Lung (tissue), 12 donors: ENCODE results near the gene TASP1. TPM values are rescaled to one million over a fixed set of nuclear protein-coding genes. Genes with fewer than 3 reads are reported as not detected.
A peak's percentile ranks its signal among the peaks of the same experiment; 100 is the strongest.

Experiments
- ATAC-seq: fragments of 200-7000 bp; cut with Tn5 transposase; one replicate; pipeline ENCODE4 v1.9.1; 2020; ENCODE audit warnings: moderate number of reproducible peaks; ENCODE audit not compliant: insufficient read depth, low FRiP score
- DNase-seq, 3 donors: peaks; one replicate each; pipeline ENCODE4 v3.0.0-alpha.2; 2013 to 2017
- H3K27ac ChIP-seq, 2 donors: one replicate each; pipeline ENCODE4 v1.5.1; 2013; ENCODE audit warnings: mild to moderate bottlenecking in 2 of 2, moderate library complexity in 2 of 2, control low read depth in 1 of 2, inconsistent platforms in 1 of 2, low read depth in 1 of 2, low read length in 1 of 2
- H3K27me3 ChIP-seq, 3 donors: one replicate each; pipeline ENCODE4 v1.5.1; 2013; ENCODE audit warnings: low read length in 2 of 3; ENCODE audit not compliant: control insufficient read depth in 3 of 3, insufficient read depth in 3 of 3
- H3K36me3 ChIP-seq, 4 donors: one replicate each; pipeline ENCODE4 v1.5.1; 2013; ENCODE audit warnings: low read length in 4 of 4, mild to moderate bottlenecking in 1 of 4, moderate library complexity in 1 of 4; ENCODE audit not compliant: control insufficient read depth in 4 of 4, insufficient read depth in 4 of 4
- H3K4me1 ChIP-seq, 5 donors: one replicate each; pipeline ENCODE4 v1.5.1; 2013; ENCODE audit warnings: low read length in 5 of 5, mild to moderate bottlenecking in 2 of 5, moderate library complexity in 1 of 5; ENCODE audit not compliant: control insufficient read depth in 5 of 5, insufficient read depth in 5 of 5
- H3K4me3 ChIP-seq: one replicate; pipeline ENCODE4 v1.5.1; 2013; ENCODE audit warnings: mild to moderate bottlenecking, control low read depth, moderate library complexity
- H3K9ac ChIP-seq, 2 donors: one replicate each; pipeline ENCODE4 v1.5.1; 2013; ENCODE audit warnings: low read length in 2 of 2, control low read depth in 1 of 2; ENCODE audit not compliant: insufficient read depth in 1 of 2
- H3K9me3 ChIP-seq, 4 donors: one replicate each; pipeline ENCODE4 v1.5.1; 2013; ENCODE audit warnings: low read length in 3 of 4, mild to moderate bottlenecking in 1 of 4, moderate library complexity in 1 of 4; ENCODE audit not compliant: control insufficient read depth in 4 of 4, insufficient read depth in 3 of 4
- CTCF ChIP-seq: IDR thresholded peaks from 2 replicates; pipeline ENCODE4 v1.5.1; 2012; ENCODE audit warnings: mild to moderate bottlenecking; ENCODE audit errors: control extremely low read depth, extremely low read depth
- WGBS, 2 donors: extraction: QIAGEN DNeasy Blood & Tissue Kit; methylation state at CpG; one replicate each; pipeline ENCODE4 v1.1.7; 2013; 5-methylcytosine and 5-hydroxymethylcytosine counted together
- polyA plus RNA-seq, 2 donors: library from polyadenylated mRNA; stranded (reverse); fragments of 200-250 nt; gene quantifications; one replicate each; pipeline ENCODE4 v1.2.1, GENCODE V29; 2013
- total RNA-seq, 2 donors: library from RNA; depleted of rRNA in 1 of 2; stranded (reverse); fragments of >200 nt in 1 of 2; gene quantifications; one replicate each; pipeline ENCODE4 v1.2.1, GENCODE V29; 2014 to 2021
- donor health status: control.
- donor health status: control.
- donor health status: Bipolar disorder and iron deficiency.
- donor health status: healthy.
- donor health status: DM: yes; HTN: yes; CAD: no.

TASP1 gene
- total and polyA plus RNA-seq, 4 donors: 5.0 to 26.5 (median 11.5) TPM

DNA sequence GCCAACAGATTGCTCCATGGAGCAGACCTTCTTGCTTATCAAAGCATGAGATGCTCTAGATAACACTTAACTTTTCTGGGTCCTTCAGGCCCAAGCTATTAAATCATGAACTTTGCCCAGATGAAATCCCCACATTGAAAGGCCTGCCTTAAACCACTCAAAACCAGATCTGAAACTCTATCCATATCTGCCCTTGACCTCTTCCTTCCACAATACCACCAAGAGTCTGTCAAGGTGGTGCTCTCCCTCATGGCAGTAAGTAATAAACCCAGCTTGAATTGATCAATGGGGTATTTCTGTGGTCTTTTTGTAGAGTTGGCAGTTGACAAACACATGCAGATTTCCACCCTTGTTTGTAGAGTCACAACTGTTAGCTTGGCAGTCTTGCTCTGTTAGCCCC, 282.1 kb downstream of the TASP1 start:
- ATAC-seq (no peak), DNase-seq (peak in 1 of 3 donors; percentile 43)
- no peaks in the 10 kb centered on the region for H3K9me3 ChIP-seq
- no peak overlapping the region for H3K9ac ChIP-seq
- no peak for TF ChIP-seq CTCF
- H3K27me3 ChIP-seq: no peaks in the 10 kb centered on the region
- H3K27ac ChIP-seq: no peak overlapping the region
- peaks cover 0 to 20% (median 0%) of the 10 kb centered on the region in 5 donors for H3K4me1 ChIP-seq
- no peaks in the 10 kb centered on the region for H3K36me3 ChIP-seq
- no peak overlapping the region for H3K4me3 ChIP-seq

DNA sequence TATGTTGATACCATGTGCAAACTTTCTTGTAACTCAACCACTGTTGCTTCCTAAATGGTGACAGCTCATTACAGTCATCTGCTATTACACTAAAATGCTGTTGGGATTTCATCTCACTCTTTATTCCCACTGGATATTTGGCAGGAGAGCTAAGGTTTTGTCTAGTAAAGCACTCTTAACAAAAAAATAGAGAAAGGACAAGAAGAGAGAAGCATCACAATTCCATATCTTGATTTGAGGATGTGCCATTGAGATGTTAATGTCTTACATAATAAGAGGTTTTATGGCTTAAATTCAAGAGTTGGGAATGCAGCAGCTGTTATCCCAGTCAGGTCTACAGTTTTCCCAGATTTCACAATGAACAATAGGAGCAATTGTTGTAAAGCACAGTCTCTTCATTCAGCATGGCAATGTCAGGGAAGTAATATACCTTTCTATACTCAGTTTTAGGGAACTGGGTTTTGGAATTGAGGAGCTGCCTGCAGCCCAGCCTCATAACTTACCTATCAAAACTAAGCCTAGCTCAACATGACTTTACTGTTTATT, 282.7 kb downstream of the TASP1 start:
- H3K27ac ChIP-seq: no peak overlapping the region
- H3K4me3 ChIP-seq: no peak overlapping the region
- no peaks in the 10 kb centered on the region for H3K9me3 ChIP-seq
- no peaks in the 10 kb centered on the region for H3K36me3 ChIP-seq
- H3K4me1 ChIP-seq: peaks cover 0 to 20% (median 0%) of the 10 kb centered on the region in 5 donors
- H3K9ac ChIP-seq: no peak overlapping the region
- no peaks in the 10 kb centered on the region for H3K27me3 ChIP-seq
- ATAC-seq (no peak), DNase-seq (peak in 2 of 3 donors; percentile 86 to 92)
- TF ChIP-seq CTCF: no peak

- Histone ChIP-seq H3K4me3 (no peak overlapping the region), H3K36me3 (no peaks in the 10 kb centered on the region), H3K9me3 (no peaks in the 10 kb centered on the region), H3K4me1 (peaks cover 0 to 20% (median 0%) of the 10 kb centered on the region in 5 donors), H3K9ac (no peak overlapping the region), H3K27ac (no peak overlapping the region), H3K27me3 (no peaks in the 10 kb centered on the region)
- 57 to 73% methylated on average over 3 of the region's 3 CpGs for WGBS, 2 donors
- TF ChIP-seq CTCF: no peak
- ATAC-seq: peak; percentile 34
- DNase-seq: peak in 2 of 3 donors; percentile 50 to 69
Observed at GRCh38 chr20:13355411-13355810, 283.3 kb downstream of the TASP1 start.

DNA sequence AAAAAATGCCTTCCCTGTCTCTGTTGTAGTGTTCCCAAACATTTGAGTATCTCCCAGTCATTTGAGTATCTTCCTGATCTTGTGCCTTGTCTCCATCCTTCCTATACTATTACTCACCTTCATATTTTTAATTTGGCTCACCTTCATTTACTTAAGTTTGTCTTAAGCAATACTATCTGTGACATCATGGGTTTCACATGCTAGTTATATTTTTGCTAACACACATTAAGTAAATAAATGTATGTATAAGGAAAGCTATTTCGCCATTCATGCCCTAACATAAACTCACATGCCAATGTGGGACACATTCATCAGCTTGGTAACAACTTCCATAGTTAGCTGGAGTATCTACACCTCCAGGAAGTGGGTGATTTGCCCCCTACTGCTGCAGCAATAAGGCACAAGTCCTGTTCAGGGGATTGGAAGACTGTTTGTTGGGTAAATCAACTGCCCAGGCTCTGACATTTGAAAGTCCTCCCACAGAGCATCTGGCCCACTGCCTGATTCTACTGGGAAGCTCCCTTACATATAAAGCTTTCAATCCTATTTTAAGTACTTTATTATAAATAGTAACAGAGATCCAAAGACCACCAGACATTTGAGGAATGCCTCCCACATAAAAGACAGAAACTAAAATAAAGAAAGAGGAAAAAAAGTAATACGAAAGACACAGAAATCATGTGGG, 285.3 kb downstream of the TASP1 start:
- WGBS, 2 donors: 93 to 95% methylated on average over 2 of the region's 2 CpGs
- no peak for TF ChIP-seq CTCF
- Histone ChIP-seq H3K27me3 (no peaks in the 10 kb centered on the region), H3K4me1 (peaks cover 0 to 25% (median 0%) of the 10 kb centered on the region in 5 donors), H3K4me3 (no peak overlapping the region), H3K36me3 (no peaks in the 10 kb centered on the region), H3K9me3 (no peaks in the 10 kb centered on the region), H3K9ac (no peak overlapping the region), H3K27ac (no peak overlapping the region)
- DNase-seq (no peak), ATAC-seq (no peak)
